ENCODE measurements around the gene TRAPPC1.

TRAPPC1 gene

DNA sequence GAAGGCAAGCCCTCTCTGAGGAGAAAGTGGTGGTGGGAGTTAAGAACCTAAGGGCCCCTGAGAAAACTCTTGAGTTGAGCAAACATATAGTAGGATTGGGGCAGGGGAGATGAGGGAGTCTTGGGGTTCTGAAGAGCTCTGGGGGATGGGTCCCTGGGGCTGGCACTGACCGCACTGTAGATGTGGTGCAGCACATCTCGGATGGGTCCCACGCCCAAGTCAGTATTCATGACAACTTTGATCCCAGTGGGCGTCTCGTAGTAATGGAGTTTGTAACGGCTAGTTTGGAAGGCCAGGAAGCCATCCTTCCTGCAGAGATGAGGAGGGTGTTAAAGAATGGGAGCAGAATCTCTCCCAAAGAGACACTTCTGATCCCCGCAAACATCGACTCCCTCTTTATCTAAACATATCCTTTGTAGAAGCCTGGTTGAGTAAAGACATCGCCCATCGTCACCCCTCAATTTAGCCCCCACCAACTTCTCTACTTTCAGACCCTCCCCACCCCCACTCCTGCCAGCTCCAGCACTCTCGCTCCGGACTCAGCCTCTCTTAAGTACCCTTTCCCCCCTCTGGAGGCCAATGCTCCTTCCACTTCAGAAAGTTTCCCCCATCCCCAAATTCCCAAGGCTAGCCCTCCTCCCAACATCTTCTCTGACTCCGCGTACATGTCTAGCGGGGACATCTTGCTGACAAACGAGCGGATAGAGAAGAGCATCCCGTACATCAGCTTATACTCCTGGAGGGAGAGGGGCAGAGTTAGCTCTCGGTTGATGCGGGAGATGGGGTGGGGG is 710 bp downstream of the TRAPPC1 start:
- peaks cover 33% of the 10 kb centered on the region for H3K79me2 ChIP-seq (ENCODE audit: insufficient read depth, low read length)
- peak overlapping the region; percentile 89 for H3K9ac ChIP-seq (ENCODE audit: low read length)
- no peaks in the 10 kb centered on the region for H3K27me3 ChIP-seq (ENCODE audit: low read length)
- no peaks in the 10 kb centered on the region for H3K36me3 ChIP-seq (ENCODE audit: low read length)
- H3K9me2 ChIP-seq (replicated peaks; ENCODE audit: insufficient read depth, low read length): no peaks in the 10 kb centered on the region
- peak overlapping the region; percentile 68 for H3K4me2 ChIP-seq (ENCODE audit: low read depth, low read length, poor library complexity, severe bottlenecking)
- 0 out of 2 replicates have a peak, but pooled peaks cover 3% of the 10 kb centered on the region for H4K20me1 ChIP-seq (ENCODE audit: low read depth, low read length)
- H2AFZ ChIP-seq (ENCODE audit: low read depth, low read length, severe bottlenecking): peak overlapping the region; percentile 84
- no peaks in the 10 kb centered on the region for H3F3A ChIP-seq (ENCODE audit: insufficient read depth)
- no peak for TF ChIP-seq EZH2phosphoT487 (conservative IDR thresholded peaks at IDR 0.05; ENCODE audit: low read length)
- TF ChIP-seq, protein P1, sequence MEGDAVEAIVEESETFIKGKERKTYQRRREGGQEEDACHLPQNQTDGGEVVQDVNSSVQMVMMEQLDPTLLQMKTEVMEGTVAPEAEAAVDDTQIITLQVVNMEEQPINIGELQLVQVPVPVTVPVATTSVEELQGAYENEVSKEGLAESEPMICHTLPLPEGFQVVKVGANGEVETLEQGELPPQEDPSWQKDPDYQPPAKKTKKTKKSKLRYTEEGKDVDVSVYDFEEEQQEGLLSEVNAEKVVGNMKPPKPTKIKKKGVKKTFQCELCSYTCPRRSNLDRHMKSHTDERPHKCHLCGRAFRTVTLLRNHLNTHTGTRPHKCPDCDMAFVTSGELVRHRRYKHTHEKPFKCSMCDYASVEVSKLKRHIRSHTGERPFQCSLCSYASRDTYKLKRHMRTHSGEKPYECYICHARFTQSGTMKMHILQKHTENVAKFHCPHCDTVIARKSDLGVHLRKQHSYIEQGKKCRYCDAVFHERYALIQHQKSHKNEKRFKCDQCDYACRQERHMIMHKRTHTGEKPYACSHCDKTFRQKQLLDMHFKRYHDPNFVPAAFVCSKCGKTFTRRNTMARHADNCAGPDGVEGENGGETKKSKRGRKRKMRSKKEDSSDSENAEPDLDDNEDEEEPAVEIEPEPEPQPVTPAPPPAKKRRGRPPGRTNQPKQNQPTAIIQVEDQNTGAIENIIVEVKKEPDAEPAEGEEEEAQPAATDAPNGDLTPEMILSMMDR (IDR thresholded peaks at IDR 0.05; ENCODE audit: insufficient read depth, low read length, poor library complexity, severe bottlenecking): no peak
- H3K27ac ChIP-seq (ENCODE audit: low read depth, low read length): peak overlapping the region; percentile 18
- H3K4me3 ChIP-seq (ENCODE audit: insufficient read depth, low read length, poor library complexity, severe bottlenecking): peak overlapping the region; percentile 89
- no peaks in the 10 kb centered on the region for H3K9me3 ChIP-seq (ENCODE audit: insufficient read depth, low read length)

DNA sequence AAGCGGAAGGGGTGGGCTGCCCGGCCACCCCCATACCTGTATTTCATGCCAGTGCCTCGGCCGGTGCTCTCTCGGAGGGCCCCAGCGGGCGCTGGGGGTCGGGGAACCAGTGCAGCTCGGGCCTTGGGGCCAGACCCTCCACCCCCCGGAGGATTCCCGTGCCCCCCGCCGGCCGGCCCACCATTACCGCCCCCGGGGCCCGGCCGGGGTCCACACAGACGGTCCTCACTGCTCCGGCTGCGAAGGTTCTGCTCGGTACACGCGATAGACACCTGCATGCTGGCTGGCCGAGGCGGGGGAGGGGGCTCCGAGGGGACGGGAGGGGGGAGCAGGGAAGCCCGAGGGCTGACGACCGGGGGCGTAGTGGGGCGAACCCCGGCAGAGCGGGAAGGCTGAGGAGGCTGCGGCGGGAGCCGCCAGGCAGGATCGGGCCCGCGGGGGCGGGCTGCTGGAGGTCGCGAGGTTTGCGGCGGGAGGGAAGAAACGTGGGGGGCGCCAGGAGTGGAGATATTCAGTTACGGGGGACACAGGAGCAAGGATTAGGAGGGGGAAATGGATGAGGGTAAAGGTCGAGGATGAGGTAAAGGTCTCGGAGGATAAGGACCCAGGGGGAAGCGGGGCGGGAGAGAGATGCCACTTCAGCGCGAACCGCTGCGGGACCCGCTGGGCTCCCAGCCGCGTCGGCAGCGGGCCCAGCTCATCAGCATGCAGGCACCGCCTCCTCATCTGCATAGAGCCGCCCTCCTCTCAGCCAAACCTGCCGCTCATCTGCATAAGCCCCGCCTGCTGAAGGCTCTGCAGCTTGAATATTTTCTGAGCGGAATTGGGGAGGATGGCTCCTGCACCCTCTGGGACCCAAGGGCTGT is 2.4 kb downstream of the TRAPPC1 start, which contains the start of gene KCNAB3:
Gene KCNAB3 (minus strand): TSS at position 699 of the 866 bp plus-strand sequence. CDS start 421 bp downstream, at position 278.
- Histone ChIP-seq H3K79me2 (ENCODE audit: insufficient read depth, low read length) (peaks cover 31% of the 10 kb centered on the region), H4K20me1 (ENCODE audit: low read depth, low read length) (0 out of 2 replicates have a peak, but pooled peaks cover 3% of the 10 kb centered on the region), H3K27ac (ENCODE audit: low read depth, low read length) (no peak within 1 kb of the TSS), H3K4me3 (ENCODE audit: insufficient read depth, low read length, poor library complexity, severe bottlenecking) (peak within 1 kb of the TSS; percentile 9), H3K9ac (ENCODE audit: low read length) (peak within 1 kb of the TSS; percentile 89; the same call in 1 of the 2 replicates), H3K36me3 (ENCODE audit: low read length) (no peaks in the 10 kb centered on the region), H2AFZ (ENCODE audit: low read depth, low read length, severe bottlenecking) (no peak within 1 kb of the TSS), H3K9me2 (replicated peaks; ENCODE audit: insufficient read depth, low read length) (no peaks in the 10 kb centered on the region), H3F3A (ENCODE audit: insufficient read depth) (no peaks in the 10 kb centered on the region), H3K9me3 (ENCODE audit: insufficient read depth, low read length) (no peaks in the 10 kb centered on the region), H3K4me2 (ENCODE audit: low read depth, low read length, poor library complexity, severe bottlenecking) (peak within 1 kb of the TSS; percentile 68), H3K27me3 (ENCODE audit: low read length) (no peaks in the 10 kb centered on the region)
- no peak for TF ChIP-seq EZH2phosphoT487 (conservative IDR thresholded peaks at IDR 0.05; ENCODE audit: low read length)
- TF ChIP-seq, protein P1 (IDR thresholded peaks at IDR 0.05; ENCODE audit: insufficient read depth, low read length, poor library complexity, severe bottlenecking): no peak

DNA sequence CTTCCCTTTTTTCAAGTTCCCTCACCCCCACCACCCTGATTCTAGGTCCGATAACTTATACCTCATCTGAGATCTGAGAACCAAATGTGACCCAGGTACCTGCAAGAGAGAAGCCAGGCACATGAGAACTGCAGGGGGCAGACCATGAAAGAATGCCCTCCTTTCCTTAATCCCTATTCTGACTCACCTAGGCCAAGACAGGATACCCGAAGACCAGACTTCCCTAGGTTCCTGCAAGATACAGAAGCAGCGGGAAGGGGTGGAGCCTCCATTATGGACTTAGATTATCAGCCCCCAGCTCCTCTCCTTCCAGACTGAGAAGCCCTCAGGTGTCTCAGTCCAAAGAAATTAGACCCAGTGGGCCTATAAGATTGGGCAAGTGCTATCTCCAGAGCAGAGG is 4.2 kb downstream of the TRAPPC1 start:
- Histone ChIP-seq H2AFZ (ENCODE audit: low read depth, low read length, severe bottlenecking) (no peak overlapping the region), H3K27me3 (ENCODE audit: low read length) (no peaks in the 10 kb centered on the region), H3K27ac (ENCODE audit: low read depth, low read length) (no peak overlapping the region), H3K9ac (ENCODE audit: low read length) (no peak overlapping the region), H3K9me2 (replicated peaks; ENCODE audit: insufficient read depth, low read length) (no peaks in the 10 kb centered on the region), H4K20me1 (ENCODE audit: low read depth, low read length) (no peaks in the 10 kb centered on the region), H3K4me3 (ENCODE audit: insufficient read depth, low read length, poor library complexity, severe bottlenecking) (no peak overlapping the region), H3K9me3 (ENCODE audit: insufficient read depth, low read length) (no peaks in the 10 kb centered on the region), H3K4me2 (ENCODE audit: low read depth, low read length, poor library complexity, severe bottlenecking) (no peak overlapping the region), H3K36me3 (ENCODE audit: low read length) (no peaks in the 10 kb centered on the region), H3K79me2 (ENCODE audit: insufficient read depth, low read length) (peaks cover 13% of the 10 kb centered on the region), H3F3A (ENCODE audit: insufficient read depth) (no peaks in the 10 kb centered on the region)
- TF ChIP-seq EZH2phosphoT487 (conservative IDR thresholded peaks at IDR 0.05; ENCODE audit: low read length): no peak
- TF ChIP-seq, protein P1 (IDR thresholded peaks at IDR 0.05; ENCODE audit: insufficient read depth, low read length, poor library complexity, severe bottlenecking): no peak

Measured in SU-DHL-6 (cell line).